NCI-H146 (cell line): ENCODE results near the gene PCSK5.

Experiments
- DNase-seq: peaks from one replicate; lab custom pipeline; 2025; lab: John Stamatoyannopoulos, UW

PCSK5 gene

DNA sequence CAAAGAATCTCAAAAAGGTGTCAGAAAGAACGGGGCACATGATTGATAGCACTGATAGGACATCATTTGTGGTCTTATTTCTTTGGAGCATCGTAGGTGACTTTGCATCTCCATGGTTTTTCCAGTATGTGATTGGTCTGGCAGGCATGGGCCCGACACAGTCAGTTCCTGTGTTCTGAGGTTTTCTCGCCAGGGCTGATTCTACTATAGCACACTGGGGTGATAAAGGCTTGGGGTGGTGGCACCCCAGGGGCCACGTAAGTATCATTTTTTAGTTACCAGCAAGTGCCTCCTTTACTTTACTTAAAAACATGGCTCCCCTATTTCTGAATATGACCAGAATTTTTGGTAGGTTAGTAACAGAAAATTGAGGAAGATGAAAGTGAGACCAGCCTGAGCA, 301.0 kb downstream of the PCSK5 start:
- no peak for DNase-seq

DNA sequence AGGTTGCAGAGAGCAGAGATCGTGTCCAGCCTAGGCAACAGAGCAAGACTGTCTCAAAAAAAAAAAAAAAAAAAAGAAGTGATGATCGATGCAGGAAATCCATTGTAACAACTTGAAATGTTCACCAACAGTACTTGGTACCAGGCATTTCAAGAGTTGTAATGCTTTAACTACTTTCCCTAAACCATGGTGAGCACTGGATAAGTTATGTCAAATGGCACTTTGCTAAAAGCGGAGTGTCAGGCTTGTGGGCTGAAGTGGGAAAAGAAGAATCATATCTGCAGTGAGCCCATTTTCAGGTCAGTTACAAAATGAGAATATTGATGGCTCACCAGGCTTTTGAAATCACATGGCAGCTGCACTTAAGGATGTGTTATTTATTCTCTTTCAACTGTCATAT, 301.5 kb downstream of the PCSK5 start:
- DNase-seq, result no peak

DNA sequence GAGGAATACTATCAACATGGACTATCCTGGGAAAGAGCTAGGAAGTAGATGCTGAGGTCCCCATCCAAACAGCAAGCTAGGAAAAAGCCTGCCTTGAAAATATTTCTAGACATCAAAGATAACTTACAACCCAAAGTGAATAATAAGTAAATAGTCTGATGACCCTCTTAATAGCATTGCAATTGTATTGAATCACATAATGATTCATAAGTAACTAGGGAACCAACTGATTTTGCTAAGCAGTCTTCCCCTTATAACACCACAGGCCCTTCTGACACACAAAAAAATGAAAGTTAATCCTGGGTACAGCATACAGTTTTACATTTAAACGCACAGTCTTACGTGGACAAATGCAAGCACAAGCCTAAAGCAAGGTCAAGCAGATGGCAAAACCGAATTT, 304.4 kb downstream of the PCSK5 start:
- DNase-seq, result no peak

DNA sequence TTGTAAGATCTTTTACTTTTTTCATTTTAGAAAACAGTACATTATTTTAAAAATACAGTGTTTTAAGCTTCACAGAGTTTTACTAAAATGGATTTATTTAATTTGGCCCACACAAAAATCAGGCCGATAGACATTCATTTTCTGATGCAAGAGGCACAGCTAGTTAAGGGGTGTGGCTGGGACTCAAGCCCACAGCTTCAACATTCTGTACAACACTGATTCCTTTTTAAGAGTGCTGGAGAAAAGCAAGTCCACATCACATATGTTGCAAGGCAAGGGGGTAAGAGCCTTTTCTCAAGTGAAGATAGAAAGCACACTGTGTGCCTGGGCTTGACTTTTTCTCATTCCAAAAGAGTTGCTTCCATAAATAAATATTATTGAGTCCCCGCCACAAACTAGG, 307.9 kb downstream of the PCSK5 start:
- DNase-seq, result no peak

DNA sequence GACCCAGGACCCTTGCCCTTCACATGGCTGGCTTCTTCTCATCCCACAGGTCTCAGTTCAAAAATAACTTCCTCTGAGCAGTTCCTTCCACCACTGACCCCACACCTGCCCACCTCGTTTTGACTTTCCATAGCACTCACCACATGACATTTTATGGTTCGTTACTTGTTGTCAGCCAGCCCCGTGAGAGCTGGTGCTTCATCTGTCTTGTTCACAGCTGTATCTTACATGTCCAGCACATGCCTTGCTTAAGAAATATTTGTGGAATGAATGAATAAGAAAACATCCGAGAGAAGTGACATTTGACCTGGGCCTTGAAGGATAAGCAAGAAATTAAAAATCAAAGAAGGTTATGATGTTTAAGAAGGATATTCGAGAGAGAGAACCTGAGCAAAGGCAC, 309.8 kb downstream of the PCSK5 start:
- DNase-seq, result no peak

DNA sequence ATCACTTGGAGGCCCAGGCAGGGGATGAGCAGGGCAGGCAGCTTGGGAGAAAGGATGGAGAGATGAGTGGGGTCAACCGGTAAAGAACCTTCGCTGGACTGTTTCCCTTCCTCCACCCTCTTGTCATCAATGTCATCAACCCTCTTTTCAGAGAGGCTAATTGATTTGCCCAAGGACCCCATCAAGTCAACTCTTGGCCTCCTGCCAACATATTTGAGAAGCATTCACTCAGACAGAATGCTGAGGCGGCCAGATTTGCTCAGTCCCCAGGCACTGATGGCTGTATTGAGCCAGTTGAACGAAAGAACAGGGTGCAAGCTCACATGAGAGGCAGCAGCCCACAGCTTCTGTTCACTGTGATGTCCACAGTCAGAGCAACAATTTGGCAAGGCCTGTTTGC, 310.3 kb downstream of the PCSK5 start:
- peak; percentile 56 for DNase-seq

DNA sequence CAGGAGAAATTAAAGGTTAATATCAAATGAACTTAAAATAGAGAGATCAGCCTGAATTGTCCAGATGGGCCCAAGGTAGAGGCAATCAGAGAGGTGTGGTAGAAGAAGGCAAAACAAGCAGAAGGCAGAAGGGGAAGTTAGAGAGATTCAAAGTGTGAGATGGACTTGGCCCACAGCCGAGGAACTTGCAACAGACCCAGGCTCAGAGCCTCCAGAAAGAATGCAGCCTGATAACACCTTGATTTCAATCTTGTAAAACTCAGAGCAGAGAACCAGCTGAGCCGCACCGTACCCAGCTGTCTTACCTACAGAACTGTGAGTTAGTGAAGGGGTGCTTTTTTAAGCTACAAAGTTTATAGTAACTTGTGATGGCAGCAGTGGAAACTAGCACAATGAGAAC, 312.9 kb downstream of the PCSK5 start:
- DNase-seq, result no peak

DNA sequence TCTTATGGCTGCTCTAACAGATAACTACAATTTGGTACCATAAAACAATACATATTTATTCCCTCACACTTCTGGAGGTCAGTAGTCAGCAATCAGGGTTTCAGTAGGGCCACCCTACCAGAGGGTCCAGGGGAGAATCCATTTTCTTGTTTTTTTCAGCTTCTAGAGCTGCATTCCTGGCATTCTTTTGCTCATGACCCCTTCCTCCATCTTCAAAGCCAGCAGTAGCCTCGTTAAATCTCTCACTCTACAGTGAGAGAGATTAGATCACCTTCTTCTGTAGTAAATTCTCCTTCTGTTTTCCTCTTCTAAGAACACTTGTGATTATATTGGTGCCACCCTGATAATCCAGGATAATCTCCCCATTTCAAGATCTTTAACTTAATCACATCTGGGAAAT, 316.3 kb downstream of the PCSK5 start:
- no peak for DNase-seq

DNA sequence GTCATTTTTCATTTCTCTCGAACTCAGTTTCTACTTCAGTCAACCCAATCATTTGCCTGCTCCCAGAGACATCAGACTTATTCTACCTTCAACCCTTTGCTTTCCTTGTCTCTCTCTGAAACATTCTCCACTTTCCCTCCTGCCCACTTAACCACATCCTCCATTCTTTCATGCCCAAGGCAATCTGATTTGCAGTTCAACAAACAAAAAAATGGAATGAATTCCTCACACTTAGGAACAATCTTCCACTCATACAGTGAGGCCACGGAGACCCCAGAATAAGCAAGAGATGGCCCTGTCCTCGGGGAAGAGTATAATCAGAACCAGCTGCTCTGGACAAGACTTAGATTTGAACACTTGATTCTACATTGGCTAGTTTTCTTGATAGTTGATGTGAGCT, 323.3 kb downstream of the PCSK5 start:
- no peak for DNase-seq

DNA sequence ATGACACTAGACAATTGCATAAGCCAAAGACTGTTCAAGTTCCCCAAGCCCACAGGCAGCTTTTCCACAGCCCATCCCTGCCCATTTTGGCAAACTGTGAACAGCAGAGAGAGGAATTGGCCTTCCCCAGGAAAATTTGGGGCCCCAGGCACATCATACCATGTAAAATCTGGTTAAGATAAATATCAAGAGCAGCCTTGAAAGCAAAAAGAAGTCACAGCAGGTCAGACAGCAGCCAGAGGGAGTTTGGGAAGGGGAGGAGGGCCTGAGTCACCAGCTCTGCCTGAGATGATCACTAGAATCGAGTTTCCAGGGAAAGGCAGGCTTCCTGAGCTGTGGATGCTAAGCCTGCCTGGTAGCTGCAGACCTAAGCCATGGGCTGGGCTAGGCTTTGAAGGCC, 324.6 kb downstream of the PCSK5 start:
- DNase-seq, result no peak

DNA sequence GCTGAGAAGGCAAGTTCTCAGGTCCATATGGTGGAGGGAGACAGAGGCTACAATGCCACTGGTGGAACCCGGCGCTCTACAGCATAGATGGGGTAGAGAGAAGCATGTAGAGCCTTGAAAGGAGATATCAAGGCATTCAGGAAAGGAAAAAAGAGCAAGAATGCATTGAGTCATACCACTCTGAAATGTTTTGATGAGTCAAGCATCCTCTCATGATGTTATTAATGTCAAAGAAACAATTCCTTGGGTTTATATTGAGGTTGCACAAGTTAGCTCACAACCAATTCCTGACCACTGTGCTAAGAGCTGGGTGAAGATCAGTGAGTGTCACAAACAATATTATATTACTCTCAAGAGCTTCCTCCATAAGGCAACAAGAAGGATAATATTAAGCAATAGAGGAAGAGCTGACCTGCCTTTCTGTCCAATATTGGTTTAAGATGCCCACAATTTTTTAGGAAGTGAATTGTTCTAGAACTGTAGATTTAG, 325.7 kb downstream of the PCSK5 start:
- no peak for DNase-seq

DNA sequence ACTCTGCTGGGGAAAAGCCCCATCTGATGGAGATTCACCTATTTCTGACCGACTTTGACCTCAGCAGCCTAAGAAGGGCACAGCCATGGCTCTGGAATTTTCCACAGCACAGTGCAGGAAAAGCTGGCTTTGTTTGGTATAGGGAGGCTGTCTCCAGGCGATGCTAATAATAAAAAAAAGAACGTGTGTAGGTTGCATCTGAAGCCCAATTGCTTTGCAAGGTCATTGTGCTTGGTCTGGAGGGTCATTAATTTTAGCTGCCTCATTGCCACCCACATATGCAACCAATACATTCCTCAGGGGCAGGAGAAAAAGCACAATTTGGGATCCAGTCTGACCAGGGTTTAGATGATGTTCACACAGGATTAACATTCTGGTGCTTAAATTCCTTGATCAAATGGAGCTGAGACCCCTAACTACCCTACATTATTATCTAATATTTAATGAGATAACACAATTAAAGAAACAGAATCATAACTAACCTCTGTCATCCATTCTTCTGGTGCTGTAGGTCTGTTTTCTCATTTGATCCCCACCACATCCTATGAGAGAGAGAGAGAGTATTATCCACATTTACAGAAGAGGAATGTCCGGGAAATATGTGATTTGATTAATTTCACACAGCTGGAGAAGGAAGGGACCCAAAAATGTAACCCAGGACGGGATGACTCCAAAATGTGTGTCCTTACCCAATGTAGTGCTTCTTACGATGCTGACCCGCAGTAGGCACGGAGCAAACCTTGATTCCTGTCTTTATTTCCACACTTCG, 327.8 kb downstream of the PCSK5 start:
- no peak for DNase-seq

DNA sequence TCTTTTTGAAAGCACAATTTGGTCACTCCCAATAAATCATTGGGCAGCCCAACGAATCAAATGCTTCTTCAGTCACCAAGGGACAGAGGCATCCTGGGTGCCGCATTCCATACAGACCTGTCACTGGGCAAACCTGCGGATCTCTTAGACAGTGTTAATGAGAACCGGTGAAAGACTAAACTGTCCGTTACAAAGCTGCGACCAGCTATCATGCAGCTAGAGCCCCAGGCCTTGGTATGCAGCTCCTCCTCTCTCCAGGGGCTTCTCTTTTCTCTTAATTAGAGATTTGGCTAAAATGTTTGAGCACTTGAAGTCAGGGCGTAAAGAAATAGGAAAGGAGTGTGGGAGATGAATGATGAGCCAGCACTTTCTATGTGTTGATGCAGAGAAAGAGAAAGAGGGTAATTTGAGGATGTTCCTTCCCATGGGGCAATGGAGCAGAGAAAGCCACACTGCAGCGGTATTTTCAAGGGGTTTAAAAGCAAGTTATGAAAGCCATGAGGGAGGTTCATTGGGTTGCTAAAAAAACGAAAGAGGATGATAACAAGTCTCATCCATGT, 328.5 kb downstream of the PCSK5 start:
- no peak for DNase-seq

DNA sequence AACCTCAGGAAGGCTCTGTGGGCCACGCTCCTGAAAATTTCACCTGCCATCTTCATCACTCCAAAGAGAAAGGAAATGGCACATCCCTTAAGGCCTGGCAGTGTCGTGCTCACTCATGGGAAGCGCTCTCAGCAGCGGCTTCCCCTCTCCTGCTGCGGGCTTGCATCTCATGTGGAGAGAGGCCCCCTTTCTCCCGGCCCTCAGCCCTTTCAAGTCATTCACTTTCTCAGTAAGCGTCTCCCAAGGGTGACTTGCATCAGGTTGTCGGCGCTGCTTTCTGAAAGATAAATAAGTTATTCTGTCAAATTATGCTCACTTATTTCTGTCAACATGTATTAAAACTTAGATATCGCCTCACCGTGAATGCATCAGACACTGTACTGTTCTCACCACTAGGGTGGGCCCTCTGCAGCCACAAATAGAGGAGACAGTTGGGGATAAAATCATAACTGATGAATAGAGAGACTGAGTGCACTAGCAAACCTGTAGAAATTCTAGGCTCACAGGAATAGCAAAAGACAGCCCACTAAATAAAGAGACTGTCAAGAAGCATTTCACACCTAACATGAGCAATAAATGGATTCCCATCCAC, 329.2 kb downstream of the PCSK5 start:
- peak; percentile 12 for DNase-seq

DNA sequence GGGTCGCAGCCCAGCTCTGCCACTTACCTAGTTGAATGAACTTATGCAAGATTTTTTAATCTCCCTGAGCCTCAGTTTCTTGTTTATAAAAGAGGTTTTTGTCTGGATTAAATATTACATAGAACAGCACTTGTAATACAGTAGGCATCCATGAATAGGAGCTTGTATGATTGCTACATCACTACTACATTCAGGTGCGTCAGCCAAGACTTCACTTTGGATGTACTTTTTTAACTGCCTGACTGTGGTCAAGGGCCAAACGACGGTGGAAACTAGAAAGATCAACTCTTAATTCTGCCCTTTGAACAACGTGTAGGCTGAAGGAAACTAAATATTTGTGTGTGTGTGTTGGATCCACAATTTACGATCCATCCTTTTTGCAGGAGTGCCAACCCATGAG, 330.9 kb downstream of the PCSK5 start:
- no peak for DNase-seq

DNA sequence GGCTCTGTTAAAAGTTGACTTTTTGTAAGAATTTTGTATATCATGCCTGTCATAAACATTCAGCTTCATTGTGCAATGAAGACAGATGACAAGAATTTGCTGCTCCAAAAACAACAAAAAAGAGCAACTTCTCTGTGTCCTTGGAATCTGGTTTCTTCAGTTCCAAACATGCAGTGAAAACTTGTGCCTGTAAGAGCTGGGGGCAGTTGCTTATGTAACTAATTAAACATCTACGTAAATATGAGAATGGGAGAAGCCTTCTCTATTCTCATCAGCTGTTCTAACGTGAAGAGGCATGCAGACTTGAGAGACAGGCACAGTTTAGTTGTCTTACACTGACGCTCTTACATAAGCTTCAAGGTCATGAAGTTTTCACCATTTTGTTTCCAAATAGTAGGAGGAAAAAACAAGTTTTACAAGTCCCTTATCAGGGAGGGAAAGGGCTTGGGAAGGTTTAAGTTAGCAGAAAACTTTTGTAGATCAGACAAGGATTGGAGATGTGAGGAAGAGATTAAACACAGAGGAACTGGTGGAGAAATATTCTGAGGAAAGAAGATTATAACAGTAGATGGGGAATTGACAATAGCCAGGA, 333.4 kb downstream of the PCSK5 start:
- no peak for DNase-seq

DNA sequence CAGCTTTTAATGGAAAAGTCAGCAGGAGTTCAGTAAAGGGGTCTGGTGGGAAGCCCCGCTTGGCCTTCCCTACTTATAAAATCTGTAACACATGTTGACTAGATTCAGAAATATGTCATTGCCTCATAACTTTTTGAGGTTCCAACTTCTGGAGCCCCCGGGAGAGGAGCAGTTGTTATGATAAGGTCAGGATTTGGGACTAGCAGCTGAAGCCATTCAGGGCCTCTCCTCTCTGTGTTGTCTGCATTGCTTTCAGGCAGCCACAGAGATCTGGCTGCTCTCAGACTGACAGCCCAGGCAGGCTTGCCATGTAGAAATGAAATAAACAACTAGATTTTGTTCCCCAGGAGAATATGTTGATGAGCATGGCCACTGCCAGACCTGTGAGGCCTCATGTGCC, 336.7 kb downstream of the PCSK5 start:
- no peak for DNase-seq

DNA sequence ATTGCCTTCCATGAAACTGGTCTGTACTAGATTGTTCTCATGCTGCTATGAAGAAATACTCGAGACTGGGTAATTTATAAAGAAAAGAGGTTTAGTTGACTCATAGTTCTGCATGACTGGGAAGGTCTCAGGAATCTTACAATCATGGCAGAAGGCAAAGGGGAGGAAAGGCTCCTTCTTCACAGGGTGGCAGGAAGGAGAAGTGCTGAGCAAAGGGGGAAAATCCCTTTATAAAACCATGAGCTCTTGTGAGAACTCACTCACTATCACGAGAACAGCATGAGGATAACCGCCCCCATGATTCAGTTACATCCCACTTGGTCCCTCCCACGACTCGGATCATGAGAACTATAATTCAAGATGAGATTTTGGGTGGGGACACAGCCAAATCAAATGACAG, 340.5 kb downstream of the PCSK5 start:
- no peak for DNase-seq

DNA sequence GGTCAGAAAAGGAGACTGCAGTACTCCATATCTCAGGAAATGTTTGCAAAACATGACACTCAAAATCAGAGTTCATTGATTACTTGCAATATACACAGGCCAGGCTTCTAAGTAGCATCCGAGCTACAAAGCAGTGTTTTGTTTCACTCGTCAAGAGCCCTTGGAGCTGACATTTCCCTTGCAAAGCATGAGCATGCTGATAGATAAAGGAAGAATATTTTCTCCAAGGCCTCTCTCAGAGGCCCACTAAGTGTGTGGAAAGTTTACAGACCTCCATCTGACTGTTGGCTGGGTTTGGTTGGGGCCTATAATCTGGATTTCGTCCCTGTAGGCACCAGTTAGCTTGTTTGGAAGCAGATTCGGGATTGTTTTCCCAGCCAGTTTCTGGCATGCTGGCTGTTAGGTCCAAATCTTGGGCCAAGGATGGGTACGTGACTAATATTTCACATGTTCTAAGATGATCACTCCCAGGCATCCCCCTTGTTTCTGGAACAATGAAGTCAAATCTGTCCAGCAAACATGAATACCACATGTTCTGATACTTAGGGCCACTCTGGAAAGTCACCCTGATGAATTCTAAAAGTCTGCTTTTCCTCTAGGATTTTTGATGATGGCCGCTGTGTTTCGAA, 342.5 kb downstream of the PCSK5 start:
- DNase-seq, result no peak

DNA sequence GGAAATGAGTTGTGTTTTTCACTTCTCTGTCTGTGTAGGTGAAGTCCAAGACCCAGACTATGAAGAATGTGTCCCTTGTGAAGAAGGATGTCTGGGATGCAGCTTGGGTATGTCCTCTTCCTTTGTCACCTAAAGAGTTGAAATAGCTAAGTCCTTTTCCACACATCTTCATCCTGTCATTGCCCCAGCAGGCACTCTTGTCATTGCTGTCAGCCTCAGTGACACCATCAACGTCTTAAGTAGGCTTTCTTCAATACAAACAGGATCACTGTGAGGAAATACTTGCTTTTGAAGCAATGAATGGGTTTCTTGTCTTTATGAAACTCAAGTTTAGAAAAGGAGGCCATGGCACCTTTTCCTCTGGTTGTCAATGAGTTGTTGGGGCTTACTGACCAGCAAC, 350.1 kb downstream of the PCSK5 start:
- no peak for DNase-seq

DNA sequence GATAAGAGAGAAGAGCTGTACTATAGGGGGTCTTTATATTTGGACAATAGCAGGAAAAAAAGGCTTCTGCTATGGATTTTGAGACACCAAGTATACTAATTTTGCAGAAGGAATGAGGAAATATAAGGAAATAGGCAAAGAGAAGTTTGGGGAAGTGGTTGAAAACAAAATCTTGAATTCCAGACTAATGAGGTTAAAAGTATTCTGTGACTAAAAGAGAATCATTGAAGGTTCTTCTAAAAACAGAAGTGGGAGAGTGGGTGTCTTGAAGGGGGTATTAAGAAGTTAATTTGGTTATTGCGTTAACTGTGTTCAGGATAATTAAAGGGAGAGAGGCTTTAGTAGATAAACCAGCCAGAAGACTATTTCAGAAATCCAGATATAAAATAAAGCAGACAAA, 355.0 kb downstream of the PCSK5 start:
- DNase-seq, result no peak

DNA sequence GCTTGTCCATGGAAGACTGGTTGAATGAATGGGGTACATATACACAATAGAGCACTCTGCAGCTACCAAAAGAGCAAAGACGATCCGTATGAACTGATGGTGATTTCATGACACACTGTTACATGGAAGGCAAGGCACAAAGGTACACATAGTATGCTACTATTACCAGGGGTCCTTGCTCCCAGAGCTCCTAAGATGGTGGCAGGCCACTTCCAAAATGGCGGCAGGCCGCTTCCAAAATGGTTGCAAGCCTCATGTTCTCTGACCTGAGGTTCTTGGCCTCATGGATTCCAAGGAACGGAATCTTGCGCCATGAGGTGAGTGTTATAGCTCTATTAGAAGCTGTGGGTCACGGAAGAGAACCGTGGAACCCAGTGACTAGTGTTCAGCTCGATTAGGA, 356.2 kb downstream of the PCSK5 start:
- no peak for DNase-seq

DNA sequence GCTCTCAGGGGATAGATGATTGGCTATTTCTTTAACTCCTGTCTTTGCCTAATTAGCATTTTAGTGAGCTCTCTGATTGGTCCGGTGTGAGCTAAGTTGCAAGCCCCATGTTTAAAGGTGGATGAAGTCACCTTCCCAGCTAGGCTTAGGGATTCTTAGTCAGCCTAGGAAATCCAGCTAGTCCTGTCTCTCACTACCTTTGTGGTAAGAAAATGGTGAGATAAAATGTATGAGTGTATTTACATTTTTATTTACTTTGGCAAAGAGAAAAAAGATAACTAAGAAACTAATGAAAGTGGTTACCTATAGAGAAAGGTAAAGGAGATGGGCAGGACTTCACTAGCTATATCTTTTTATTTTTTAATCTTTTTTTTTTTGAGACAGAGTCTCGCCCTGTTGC, 357.0 kb downstream of the PCSK5 start:
- DNase-seq, result no peak
